Globus pallidus (tissue), 1 donor: Measurements from ENCODE around the gene OR8B2.
"Not testable (repeated sequence)": the region's sequence is repeated elsewhere in the genome, so short reads cannot be mapped to it uniquely, and the experiment has no call there.

Experiments used
- DNase-seq: peaks from one replicate; pipeline ENCODE4 v3.0.0-alpha.2; 2015; ENCODE audit warnings: low spot score

The OR8B2 gene

GRCh38 chr11:124384399-124384798 is at the start of gene OR8B2:
Gene OR8B2 (minus strand): TSS chr11:124384499. CDS start chr11:124383343, 1,156 bp downstream.
- DNase-seq = no peak

GRCh38 chr11:124429599-124429998 is 45.3 kb upstream of the OR8B2 start:
- no peak for DNase-seq

GRCh38 chr11:124424384-124424921 is 40.2 kb upstream of the OR8B2 start, which contains the start of gene OR8B4:
Gene OR8B4 (minus strand): TSS chr11:124424871. CDS start chr11:124424871, 0 bp downstream.
- no peak for DNase-seq

GRCh38 chr11:124421043-124421442 is 36.7 kb upstream of the OR8B2 start:
- DNase-seq = no peak

- peak; percentile 3 for DNase-seq
These were observed 31.1 kb upstream of the OR8B2 start for GRCh38 chr11:124415356-124415923.

- no peak for DNase-seq
These were observed 25.6 kb upstream of the OR8B2 start for GRCh38 chr11:124409906-124410305.

- no peak for DNase-seq
These were observed 21.3 kb upstream of the OR8B2 start for GRCh38 chr11:124405581-124405980.

GRCh38 chr11:124403186-124403585 is 18.9 kb upstream of the OR8B2 start:
- DNase-seq = not testable (repeated sequence)

- DNase-seq = peak; percentile 31
These were observed 18.1 kb upstream of the OR8B2 start for GRCh38 chr11:124402326-124402922.

GRCh38 chr11:124398924-124399323 is 14.6 kb upstream of the OR8B2 start, which contains the start of gene OR8B3:
Gene OR8B3 (minus strand): TSS chr11:124399024. CDS start chr11:124397351, 1,673 bp downstream.
- no peak for DNase-seq

GRCh38 chr11:124396847-124397246 is 12.5 kb upstream of the OR8B2 start:
- DNase-seq = not testable (repeated sequence)

- DNase-seq = no peak
These were observed 10.1 kb upstream of the OR8B2 start for GRCh38 chr11:124394408-124394807.

- not testable (repeated sequence) for DNase-seq
These were observed 1.4 kb downstream of the OR8B2 start for GRCh38 chr11:124382857-124383256.

GRCh38 chr11:124380585-124380984 is 3.7 kb downstream of the OR8B2 start:
- no peak for DNase-seq

GRCh38 chr11:124376280-124376679 is 8.0 kb downstream of the OR8B2 start:
- no peak for DNase-seq

- DNase-seq = no peak
These were observed 24.7 kb downstream of the OR8B2 start for GRCh38 chr11:124359566-124359965.

- no peak for DNase-seq
These were observed 37.9 kb downstream of the OR8B2 start for GRCh38 chr11:124346311-124346955.

GRCh38 chr11:124344346-124344745 is 40.0 kb downstream of the OR8B2 start:
- no peak for DNase-seq

- DNase-seq = no peak
These were observed 44.2 kb downstream of the OR8B2 start for GRCh38 chr11:124340142-124340447.

- DNase-seq = no peak
These were observed 44.7 kb downstream of the OR8B2 start for GRCh38 chr11:124339396-124340141.
